Progenitor cell of endocrine pancreas (in vitro differentiated cells): ENCODE results near the gene ARMC12. TPM values are rescaled to one million over a fixed set of nuclear protein-coding genes. Genes with fewer than 3 reads are reported as not detected.

Experiments used
- DNase-seq: peaks from one replicate; pipeline ENCODE4 v3.0.0; 2021; ENCODE audit warnings: low spot score; ENCODE audit not compliant: unreplicated experiment
- H3K27ac Mint-ChIP-seq: 2 replicates; pipeline ENCODE4 v1.8.0; 2021; ENCODE audit warnings: mild to moderate bottlenecking, moderate library complexity, mixed read lengths
- H3K27me3 Mint-ChIP-seq: 2 replicates; pipeline ENCODE4 v1.8.0; 2021; ENCODE audit warnings: mixed read lengths
- H3K36me3 Mint-ChIP-seq: 2 replicates; pipeline ENCODE4 v1.8.0; 2022; ENCODE audit warnings: mixed read lengths; ENCODE audit not compliant: insufficient read depth
- H3K4me1 Mint-ChIP-seq: 2 replicates; pipeline ENCODE4 v1.8.0; 2021; ENCODE audit warnings: low read depth, mixed read lengths
- H3K4me3 Mint-ChIP-seq: 2 replicates; pipeline ENCODE4 v1.8.0; 2021; ENCODE audit warnings: low read depth, mild to moderate bottlenecking, moderate library complexity, mixed read lengths
- H3K9me3 Mint-ChIP-seq: 2 replicates; pipeline ENCODE4 v1.8.0; 2021; ENCODE audit warnings: low read depth, mixed read lengths
- CTCF ChIP-seq: fragments of 200-600 bp; sonication (generic); IDR thresholded peaks from one replicate; pipeline ENCODE4 v1.5.0; 2021; ENCODE audit warnings: antibody characterized with exemption, mild to moderate bottlenecking; ENCODE audit not compliant: unreplicated experiment
- total RNA-seq: library from RNA; stranded (reverse); gene quantifications from 2 replicates; pipeline ENCODE4 v1.2.1, GENCODE V29; 2021

ARMC12 gene
- total RNA-seq, 1 donor from 2014 or later, result 0.98 TPM

GRCh38 chr6:35728683-35729678 is 7.9 kb upstream of the ARMC12 start:
- peak overlapping the region; percentile 76 for H3K4me3 Mint-ChIP-seq
- H3K9me3 Mint-ChIP-seq, result no peaks in the 10 kb centered on the region
- H3K27me3 Mint-ChIP-seq, result peaks cover 45% of the 10 kb centered on the region
- no peaks in the 10 kb centered on the region for H3K36me3 Mint-ChIP-seq
- no peak overlapping the region for H3K27ac Mint-ChIP-seq
- peaks cover 24% of the 10 kb centered on the region for H3K4me1 Mint-ChIP-seq
- no peak for TF ChIP-seq CTCF
- DNase-seq, result no peak

DNA sequence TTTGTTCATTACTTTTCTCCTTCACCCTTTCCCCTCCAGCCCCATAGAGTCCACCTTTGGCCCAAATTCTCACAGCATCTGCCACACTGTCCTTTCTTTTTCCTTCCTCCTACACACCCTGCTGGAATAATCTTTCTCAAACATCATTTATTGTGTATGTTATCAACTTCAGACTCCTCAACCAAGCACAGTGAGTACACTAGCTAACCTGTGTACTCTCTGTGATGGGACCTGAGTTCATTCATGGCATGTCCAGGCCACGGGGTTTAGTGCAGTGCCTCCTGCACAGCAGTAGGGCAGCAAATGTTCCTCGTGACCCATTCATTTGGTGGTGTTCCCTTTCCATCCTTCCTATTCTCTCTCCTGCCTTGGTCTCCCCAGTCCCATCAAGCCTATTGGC is 7.1 kb upstream of the ARMC12 start:
- Mint-ChIP-seq H3K4me3 (peak overlapping the region; percentile 3), H3K27me3 (peaks cover 41% of the 10 kb centered on the region), H3K36me3 (no peaks in the 10 kb centered on the region), H3K27ac (no peak overlapping the region), H3K4me1 (peaks cover 24% of the 10 kb centered on the region), H3K9me3 (no peaks in the 10 kb centered on the region)
- TF ChIP-seq CTCF, result no peak
- DNase-seq, result no peak

GRCh38 chr6:35730745-35731413 is 6.0 kb upstream of the ARMC12 start:
- Mint-ChIP-seq H3K27me3 (peaks cover 31% of the 10 kb centered on the region), H3K4me1 (peaks cover 24% of the 10 kb centered on the region), H3K27ac (no peak overlapping the region), H3K9me3 (no peaks in the 10 kb centered on the region), H3K4me3 (peak overlapping the region; percentile 84), H3K36me3 (no peaks in the 10 kb centered on the region)
- DNase-seq, result no peak
- no peak for TF ChIP-seq CTCF

GRCh38 chr6:35731414-35731735 is 5.5 kb upstream of the ARMC12 start:
- H3K27me3 Mint-ChIP-seq, result peaks cover 29% of the 10 kb centered on the region
- H3K4me1 Mint-ChIP-seq, result peaks cover 24% of the 10 kb centered on the region
- peak; percentile 77 for DNase-seq
- TF ChIP-seq CTCF, result no peak
- peak overlapping the region; percentile 80 for H3K27ac Mint-ChIP-seq
- no peaks in the 10 kb centered on the region for H3K9me3 Mint-ChIP-seq
- H3K36me3 Mint-ChIP-seq, result no peaks in the 10 kb centered on the region
- peak overlapping the region; percentile 84 for H3K4me3 Mint-ChIP-seq

DNA sequence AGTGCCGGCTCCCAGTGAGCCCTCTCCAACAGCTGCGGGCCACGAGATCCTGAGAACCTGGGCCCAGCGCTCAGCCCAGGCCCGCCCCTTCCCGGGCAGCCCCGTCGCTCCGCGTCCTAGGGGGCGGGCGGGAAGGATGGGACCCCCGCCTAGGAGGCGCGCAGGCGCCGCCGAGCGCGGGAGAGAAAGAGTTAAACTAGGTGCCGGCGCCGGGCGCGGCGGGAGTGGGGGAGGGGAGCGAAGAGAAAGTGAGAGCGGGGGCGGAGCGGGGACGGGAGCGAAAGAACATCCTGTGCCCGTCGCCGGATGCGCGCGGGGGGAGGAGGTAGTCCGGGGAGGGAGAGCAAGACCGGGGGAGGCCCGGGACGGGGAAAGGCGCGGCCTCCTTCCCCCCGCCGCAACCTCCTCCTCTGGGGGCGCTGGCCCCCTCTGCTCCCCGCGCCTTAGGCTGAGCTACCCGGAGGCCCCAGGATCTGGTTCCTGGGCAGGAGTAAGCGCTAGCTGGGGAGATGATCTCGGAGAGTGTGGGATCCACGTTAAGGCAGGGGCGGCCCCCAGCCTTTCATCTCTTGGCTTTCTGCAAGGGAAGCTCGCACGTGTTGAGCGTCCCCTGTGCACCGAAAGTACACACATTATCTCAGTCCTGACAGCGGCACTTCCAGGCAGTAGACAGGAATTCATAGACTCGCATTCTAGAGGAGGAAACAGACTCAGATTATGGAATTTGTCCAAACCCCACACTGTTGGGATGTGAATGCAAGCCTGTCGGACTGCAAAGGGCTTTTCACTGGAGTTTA is 4.9 kb upstream of the ARMC12 start:
- no peaks in the 10 kb centered on the region for H3K36me3 Mint-ChIP-seq
- H3K9me3 Mint-ChIP-seq, result no peaks in the 10 kb centered on the region
- peak overlapping the region; percentile 84 for H3K4me3 Mint-ChIP-seq
- H3K27me3 Mint-ChIP-seq, result peaks cover 24% of the 10 kb centered on the region
- DNase-seq, result peak; percentile 68
- peak overlapping the region; percentile 80 for H3K27ac Mint-ChIP-seq
- TF ChIP-seq CTCF, result peak; percentile 35
- H3K4me1 Mint-ChIP-seq, result peaks cover 18% of the 10 kb centered on the region
